Measurements from ENCODE around the gene EXOC3. TPM values are rescaled to one million over a fixed set of nuclear protein-coding genes. Genes with fewer than 3 reads are reported as not detected.

The EXOC3 gene
- polyA plus RNA-seq, 3 donors: 33.2 to 59.7 (median 53.8) TPM

DNA sequence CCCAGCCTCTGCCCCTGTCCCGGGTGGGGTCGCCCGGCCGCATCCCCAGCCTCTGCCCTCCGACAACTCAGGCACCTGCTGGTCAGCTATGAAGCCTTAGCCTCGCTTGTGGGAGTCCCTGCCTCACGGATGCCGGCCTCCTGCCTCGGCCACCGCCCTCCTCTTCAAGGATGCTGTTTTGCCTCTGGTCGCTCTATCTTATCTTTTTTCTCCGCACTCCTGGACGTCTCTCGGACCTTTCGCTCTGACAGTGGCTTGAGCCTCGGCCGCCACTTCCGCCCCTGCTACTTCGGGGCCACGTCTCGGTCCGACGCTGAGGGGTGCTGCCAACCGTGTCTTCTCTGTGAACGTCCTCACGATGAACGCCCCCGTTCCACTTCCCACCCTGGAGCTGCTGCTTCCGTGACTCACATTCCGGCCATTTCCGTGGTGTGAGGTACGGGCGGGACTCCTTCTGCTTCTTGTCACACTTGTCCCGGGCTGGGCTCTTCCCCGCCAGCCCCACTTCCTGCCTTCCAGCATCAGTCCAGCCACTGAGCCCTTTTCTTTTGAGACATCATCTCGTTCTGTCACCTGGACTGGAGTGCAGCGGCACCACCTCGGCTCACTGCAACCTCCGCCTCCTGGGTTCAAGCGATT, 55.0 kb downstream of the EXOC3 start:
- peaks cover 0 to 11% (median 1%) of the 10 kb centered on the region in 7 donors for H3K9me3 Mint-ChIP-seq
- no peaks in the 10 kb centered on the region for H3K9me3 ChIP-seq (replicated peaks in 1 of 2; ENCODE audit: control insufficient read depth in 1 of 2, insufficient read depth in 1 of 2, low read length in 2 of 2)
- no peaks in the 10 kb centered on the region for H3K4me1 Mint-ChIP-seq
- no peaks in the 10 kb centered on the region for H3K36me3 Mint-ChIP-seq
- no peak overlapping the region for H3K27ac ChIP-seq (ENCODE audit: low read depth in 1 of 2, low read length in 2 of 2)
- no peak overlapping the region for H3K9ac ChIP-seq (ENCODE audit: insufficient read depth, low read length, poor library complexity, severe bottlenecking)
- no peak for DNase-seq
- H3K4me2 ChIP-seq (replicated peaks; ENCODE audit: extremely low read depth, low read length, poor library complexity, severe bottlenecking): no peak overlapping the region
- H3K27me3 ChIP-seq (ENCODE audit: control insufficient read depth in 2 of 2, insufficient read depth in 2 of 2, low read length in 2 of 2): peaks cover 0 to 19% of the 10 kb centered on the region in 2 donors
- H3K79me2 ChIP-seq (ENCODE audit: insufficient read depth, low read length): no peaks in the 10 kb centered on the region
- peaks cover 25 to 71% (median 30%) of the 10 kb centered on the region in 3 donors for H3K27me3 Mint-ChIP-seq (ENCODE audit: low read depth in 3 of 3)
- H4K20me1 ChIP-seq (ENCODE audit: insufficient read depth, low read length): no peaks in the 10 kb centered on the region
- H3K4me3 Mint-ChIP-seq: peak overlapping the region in 1 of 2 donors; percentile 30
- WGBS (ENCODE audit: insufficient coverage): 91% methylated on average over 40 of the region's 40 CpGs
- no peaks in the 10 kb centered on the region for H3K36me3 ChIP-seq (replicated peaks in 1 of 2; ENCODE audit: control insufficient read depth in 1 of 2, insufficient read depth in 2 of 2, low read length in 2 of 2)
- no peak overlapping the region for H2AFZ ChIP-seq (ENCODE audit: insufficient read depth, low read depth, low read length, poor library complexity, severe bottlenecking)
- H3K4me1 ChIP-seq (ENCODE audit: control insufficient read depth in 1 of 2, insufficient read depth in 2 of 2, low read length in 2 of 2): no peaks in the 10 kb centered on the region
- intact Hi-C loops (cut with micrococcal nuclease): no loop called here
- H3K27ac Mint-ChIP-seq: no peak overlapping the region
- no peak overlapping the region for H3K4me3 ChIP-seq (replicated peaks in 1 of 3; ENCODE audit: low read depth in 2 of 3, low read length in 3 of 3)
- TF ChIP-seq, protein P1, sequence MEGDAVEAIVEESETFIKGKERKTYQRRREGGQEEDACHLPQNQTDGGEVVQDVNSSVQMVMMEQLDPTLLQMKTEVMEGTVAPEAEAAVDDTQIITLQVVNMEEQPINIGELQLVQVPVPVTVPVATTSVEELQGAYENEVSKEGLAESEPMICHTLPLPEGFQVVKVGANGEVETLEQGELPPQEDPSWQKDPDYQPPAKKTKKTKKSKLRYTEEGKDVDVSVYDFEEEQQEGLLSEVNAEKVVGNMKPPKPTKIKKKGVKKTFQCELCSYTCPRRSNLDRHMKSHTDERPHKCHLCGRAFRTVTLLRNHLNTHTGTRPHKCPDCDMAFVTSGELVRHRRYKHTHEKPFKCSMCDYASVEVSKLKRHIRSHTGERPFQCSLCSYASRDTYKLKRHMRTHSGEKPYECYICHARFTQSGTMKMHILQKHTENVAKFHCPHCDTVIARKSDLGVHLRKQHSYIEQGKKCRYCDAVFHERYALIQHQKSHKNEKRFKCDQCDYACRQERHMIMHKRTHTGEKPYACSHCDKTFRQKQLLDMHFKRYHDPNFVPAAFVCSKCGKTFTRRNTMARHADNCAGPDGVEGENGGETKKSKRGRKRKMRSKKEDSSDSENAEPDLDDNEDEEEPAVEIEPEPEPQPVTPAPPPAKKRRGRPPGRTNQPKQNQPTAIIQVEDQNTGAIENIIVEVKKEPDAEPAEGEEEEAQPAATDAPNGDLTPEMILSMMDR (IDR thresholded peaks at IDR 0.05): no peak

- peaks cover 28 to 67% (median 37%) of the 10 kb centered on the region in 3 donors for H3K27me3 Mint-ChIP-seq (ENCODE audit: low read depth in 3 of 3)
- 81% methylated on average over 28 of the region's 32 CpGs for WGBS (ENCODE audit: insufficient coverage)
- no peak for DNase-seq
Measured at GRCh38 chr5:499233-500209, 56.5 kb downstream of the EXOC3 start.

More at GRCh38 chr5:499233-500209, 56.5 kb downstream of the EXOC3 start:
- no peak overlapping the region for H2AFZ ChIP-seq (ENCODE audit: insufficient read depth, low read depth, low read length, poor library complexity, severe bottlenecking)
- H4K20me1 ChIP-seq (ENCODE audit: insufficient read depth, low read length): no peaks in the 10 kb centered on the region
- H3K4me3 ChIP-seq (replicated peaks in 1 of 3; ENCODE audit: low read depth in 2 of 3, low read length in 3 of 3): no peak overlapping the region
- no peaks in the 10 kb centered on the region for H3K4me1 ChIP-seq (ENCODE audit: control insufficient read depth in 1 of 2, insufficient read depth in 2 of 2, low read length in 2 of 2)
- peaks cover 0 to 19% of the 10 kb centered on the region in 2 donors for H3K27me3 ChIP-seq (ENCODE audit: control insufficient read depth in 2 of 2, insufficient read depth in 2 of 2, low read length in 2 of 2)
- H3K36me3 ChIP-seq (replicated peaks in 1 of 2; ENCODE audit: control insufficient read depth in 1 of 2, insufficient read depth in 2 of 2, low read length in 2 of 2): no peaks in the 10 kb centered on the region
- H3K9ac ChIP-seq (ENCODE audit: insufficient read depth, low read length, poor library complexity, severe bottlenecking): no peak overlapping the region
- Mint-ChIP-seq H3K27ac (peak overlapping the region in 2 of 7 donors; percentile 13 to 46), H3K4me3 (no peak overlapping the region), H3K4me1 (no peaks in the 10 kb centered on the region), H3K9me3 (peaks cover 0 to 11% (median 2%) of the 10 kb centered on the region in 7 donors), H3K36me3 (no peaks in the 10 kb centered on the region)
- TF ChIP-seq, protein P1 (IDR thresholded peaks at IDR 0.05): no peak
- no peaks in the 10 kb centered on the region for H3K79me2 ChIP-seq (ENCODE audit: insufficient read depth, low read length)
- no peaks in the 10 kb centered on the region for H3K9me3 ChIP-seq (replicated peaks in 1 of 2; ENCODE audit: control insufficient read depth in 1 of 2, insufficient read depth in 1 of 2, low read length in 2 of 2)
- intact Hi-C loops (cut with micrococcal nuclease): no loop called here
- no peak overlapping the region for H3K27ac ChIP-seq (ENCODE audit: low read depth in 1 of 2, low read length in 2 of 2)
- H3K4me2 ChIP-seq (replicated peaks; ENCODE audit: extremely low read depth, low read length, poor library complexity, severe bottlenecking): no peak overlapping the region
